Prostate gland (tissue), 2 donors: ENCODE data around the gene EML1.

ENCODE experiments used
- CTCF ChIP-seq, 4 experiments: fragments of 200-600 bp in 2 of 4; fragments of 450-650 bp in 2 of 4; sonication (generic) in 2 of 4; IDR thresholded peaks; 1 replicate in 3 of 4; 2 replicates in 1 of 4; pipeline ENCODE4 v1.5.1; 2016 to 2019; ENCODE audit warnings: antibody characterized with exemption in 4 of 4, mild to moderate bottlenecking in 2 of 4, moderate library complexity in 2 of 4
- POLR2A ChIP-seq: fragments of 450-650 bp; IDR thresholded peaks from one replicate; pipeline ENCODE4 v1.6.1; 2016; ENCODE audit warnings: antibody characterized with exemption, mild to moderate bottlenecking

- TF ChIP-seq POLR2A (no peak), CTCF (IDR thresholded peaks at IDR 0.05) (no peak)
These were observed 10.6 kb downstream of the EML1 start for GRCh38 chr14:99803803-99804202.
